CD14-positive monocyte (primary cell): ENCODE results near the gene CBLB. TPM values are rescaled to one million over a fixed set of nuclear protein-coding genes. Genes with fewer than 3 reads are reported as not detected.

Experiments used
- DNase-seq, 3 donors: peaks; one replicate each; pipeline ENCODE4 v3.0.0-alpha.2; 2011 to 2022
- H2AFZ ChIP-seq: 2 replicates; pipeline ENCODE4 v1.6.0; 2012; ENCODE audit warnings: mild to moderate bottlenecking, low read depth, low read length, inconsistent platforms; ENCODE audit not compliant: insufficient read depth, poor library complexity, severe bottlenecking
- H3K27ac ChIP-seq, 2 donors: 1 replicate in 1 of 2; 2 replicates in 1 of 2; pipeline ENCODE4 v1.5.1; 2012 to 2013; ENCODE audit warnings: low read length in 2 of 2, control low read depth in 1 of 2, inconsistent platforms in 1 of 2, low read depth in 1 of 2, mild to moderate bottlenecking in 1 of 2
- H3K27me3 ChIP-seq, 2 donors: one replicate each; pipeline versions ENCODE4 v1.6.0 to v1.6.1; 2011 to 2013; ENCODE audit warnings: low read length in 2 of 2; ENCODE audit not compliant: control insufficient read depth in 2 of 2, insufficient read depth in 2 of 2
- H3K36me3 ChIP-seq, 2 donors: replicated peaks in 1 of 2; 1 replicate in 1 of 2; 2 replicates in 1 of 2; pipeline versions ENCODE4 v1.5.1 to v1.6.1; 2012 to 2013; ENCODE audit warnings: low read length in 2 of 2, control low read depth in 1 of 2, inconsistent platforms in 1 of 2, mild to moderate bottlenecking in 1 of 2; ENCODE audit not compliant: insufficient read depth in 2 of 2, control insufficient read depth in 1 of 2
- H3K4me1 ChIP-seq, 2 donors: 1 replicate in 1 of 2; 2 replicates in 1 of 2; pipeline versions ENCODE4 v1.5.1 to v1.6.1; 2012 to 2013; ENCODE audit warnings: low read length in 2 of 2, control low read depth in 1 of 2, inconsistent platforms in 1 of 2, mild to moderate bottlenecking in 1 of 2, moderate library complexity in 1 of 2; ENCODE audit not compliant: insufficient read depth in 2 of 2, control insufficient read depth in 1 of 2
- H3K4me2 ChIP-seq: replicated peaks from 2 replicates; pipeline ENCODE3; 2012; ENCODE audit warnings: low read length, moderate library complexity, mild to moderate bottlenecking; ENCODE audit not compliant: poor library complexity, severe bottlenecking; ENCODE audit errors: extremely low read depth
- H3K4me3 ChIP-seq, 3 experiments: fragments of 200-600 bp in 1 of 3; sonication (generic) in 1 of 3; replicated peaks in 1 of 3; 1 replicate in 2 of 3; 2 replicates in 1 of 3; pipeline ENCODE4 v1.5.1; 2011 to 2013; ENCODE audit warnings: low read length in 3 of 3, mild to moderate bottlenecking in 3 of 3, control low read depth in 2 of 3, low read depth in 2 of 3, inconsistent platforms in 1 of 3, moderate library complexity in 1 of 3
- H3K79me2 ChIP-seq: 2 replicates; pipeline ENCODE4 v1.6.0; 2012; ENCODE audit warnings: mild to moderate bottlenecking, control low read depth, inconsistent platforms, low read length, moderate library complexity; ENCODE audit not compliant: insufficient read depth
- H3K9ac ChIP-seq: 2 replicates; pipeline ENCODE4 v1.6.0; 2017; ENCODE audit warnings: low read length, mild to moderate bottlenecking; ENCODE audit not compliant: insufficient read depth, poor library complexity, severe bottlenecking
- H3K9me3 ChIP-seq, 2 donors: replicated peaks in 1 of 2; 1 replicate in 1 of 2; 2 replicates in 1 of 2; pipeline versions ENCODE4 v1.5.1 to v1.6.1; 2012 to 2013; ENCODE audit warnings: low read length in 2 of 2, control low read depth in 1 of 2; ENCODE audit not compliant: control insufficient read depth in 1 of 2, insufficient read depth in 1 of 2
- H4K20me1 ChIP-seq: 2 replicates; pipeline ENCODE4 v1.6.0; 2012; ENCODE audit warnings: mild to moderate bottlenecking, low read length, control low read depth, moderate library complexity; ENCODE audit not compliant: insufficient read depth
- H3K27ac Mint-ChIP-seq, 7 donors: one replicate each; pipeline ENCODE4 v1.8.0; 2020; ENCODE audit warnings: mild to moderate bottlenecking in 7 of 7, mixed read lengths in 7 of 7, moderate library complexity in 6 of 7, inconsistent platforms in 2 of 7
- H3K27me3 Mint-ChIP-seq, 3 donors: one replicate each; pipeline ENCODE4 v1.8.0; 2021 to 2022; ENCODE audit warnings: low read depth in 3 of 3, mild to moderate bottlenecking in 3 of 3, mixed read lengths in 3 of 3, moderate library complexity in 3 of 3, inconsistent platforms in 1 of 3
- H3K36me3 Mint-ChIP-seq, 2 donors: one replicate each; pipeline ENCODE4 v1.8.0; 2020; ENCODE audit warnings: mixed read lengths in 2 of 2, inconsistent platforms in 1 of 2, mild to moderate bottlenecking in 1 of 2
- H3K4me1 Mint-ChIP-seq: one replicate; pipeline ENCODE4 v1.8.0; 2020; ENCODE audit warnings: mild to moderate bottlenecking, mixed read lengths
- H3K4me3 Mint-ChIP-seq, 2 donors: one replicate each; pipeline ENCODE4 v1.8.0; 2020; ENCODE audit warnings: mild to moderate bottlenecking in 2 of 2, mixed read lengths in 2 of 2, moderate library complexity in 1 of 2
- H3K9me3 Mint-ChIP-seq, 7 donors: one replicate each; pipeline ENCODE4 v1.8.0; 2020 to 2022; ENCODE audit warnings: mixed read lengths in 7 of 7, mild to moderate bottlenecking in 6 of 7, moderate library complexity in 6 of 7, inconsistent platforms in 2 of 7
- WGBS: methylation state at CpG from one replicate; pipeline ENCODE4 v1.1.5; 2013; ENCODE audit warnings: missing lambda C conversion rate; ENCODE audit not compliant: insufficient coverage; 5-methylcytosine and 5-hydroxymethylcytosine counted together
- intact Hi-C, 2 donors: fragments of 100-400 bp; cut with micrococcal nuclease; formaldehyde crosslinking; loops; one replicate each; pipeline versions ENCODE4 v1.15.0 to v1.15.1; 2023
- polyA plus RNA-seq, 3 donors: library from polyadenylated mRNA; depleted of rRNA in 1 of 3; unstranded in 2 of 3; stranded (reverse) in 1 of 3; fragments of 300-500 nt in 2 of 3; fragments of >200 nt in 1 of 3; fragmentation: Illumina TruSeq in 2 of 3; gene quantifications; 1 replicate in 2 of 3; 2 replicates in 1 of 3; pipeline ENCODE4 v1.2.3, GENCODE V29; 2012 to 2021
- TF ChIP-seq, protein P1 (sequence below): fragments of 200-600 bp; IDR thresholded peaks from one replicate; pipeline ENCODE4 v1.8.0; 2022; ENCODE audit warnings: antibody characterized with exemption, mild to moderate bottlenecking

Gene CBLB
- polyA plus RNA-seq, 3 donors, result 1.6 to 8.1 (median 3.6) TPM

DNA sequence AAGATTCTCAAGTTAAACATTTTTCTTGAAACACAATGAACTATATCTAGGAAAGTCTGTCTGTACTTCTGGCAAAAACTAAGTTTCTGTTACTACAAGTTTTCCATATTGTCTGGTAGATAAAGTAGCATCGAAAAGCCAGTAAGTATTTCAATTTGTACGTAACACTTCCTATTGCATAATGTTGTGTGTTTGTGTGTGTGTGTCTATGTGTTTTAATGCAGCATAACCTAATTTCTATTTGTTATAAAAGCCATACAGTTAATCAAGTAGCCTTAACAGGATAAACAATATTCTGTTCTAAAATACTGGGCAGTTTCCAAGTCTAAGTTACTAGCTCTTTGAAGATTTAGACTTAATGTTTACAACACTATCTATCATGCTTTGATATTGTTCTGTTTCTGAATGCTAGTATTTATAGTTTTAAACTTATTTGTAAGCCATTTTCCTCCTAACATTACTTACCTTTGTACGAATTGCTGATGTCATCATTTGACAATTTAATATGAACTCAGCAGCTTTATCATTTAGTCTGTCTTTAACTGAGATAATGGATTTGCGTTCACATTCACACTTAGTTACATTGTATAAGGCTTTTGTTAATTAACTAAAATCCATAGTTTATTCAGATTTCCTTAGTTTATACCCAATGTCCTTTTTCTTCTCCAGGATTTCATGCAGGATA, 163.9 kb downstream of the CBLB start:
- Histone ChIP-seq H3K9me3 (no peaks in the 10 kb centered on the region), H3K36me3 (peaks cover 5 to 21% of the 10 kb centered on the region in 2 donors), H3K27me3 (no peaks in the 10 kb centered on the region), H3K27ac (no peak overlapping the region), H3K79me2 (no peaks in the 10 kb centered on the region), H3K4me1 (no peaks in the 10 kb centered on the region), H4K20me1 (no peaks in the 10 kb centered on the region), H3K4me3 (no peak overlapping the region), H3K4me2 (no peak overlapping the region), H3K9ac (no peak overlapping the region), H2AFZ (no peak overlapping the region)
- no CpG with 5 or more reads among the region's 4 CpGs for WGBS
- Mint-ChIP-seq H3K27ac (no peak overlapping the region), H3K4me3 (no peak overlapping the region), H3K4me1 (no peaks in the 10 kb centered on the region), H3K36me3 (peaks cover 25 to 30% of the 10 kb centered on the region in 2 donors), H3K27me3 (no peaks in the 10 kb centered on the region), H3K9me3 (peaks cover 0 to under 1% (median 0%) of the 10 kb centered on the region in 7 donors)
- intact Hi-C loops, result no loop called here
- TF ChIP-seq, protein P1, sequence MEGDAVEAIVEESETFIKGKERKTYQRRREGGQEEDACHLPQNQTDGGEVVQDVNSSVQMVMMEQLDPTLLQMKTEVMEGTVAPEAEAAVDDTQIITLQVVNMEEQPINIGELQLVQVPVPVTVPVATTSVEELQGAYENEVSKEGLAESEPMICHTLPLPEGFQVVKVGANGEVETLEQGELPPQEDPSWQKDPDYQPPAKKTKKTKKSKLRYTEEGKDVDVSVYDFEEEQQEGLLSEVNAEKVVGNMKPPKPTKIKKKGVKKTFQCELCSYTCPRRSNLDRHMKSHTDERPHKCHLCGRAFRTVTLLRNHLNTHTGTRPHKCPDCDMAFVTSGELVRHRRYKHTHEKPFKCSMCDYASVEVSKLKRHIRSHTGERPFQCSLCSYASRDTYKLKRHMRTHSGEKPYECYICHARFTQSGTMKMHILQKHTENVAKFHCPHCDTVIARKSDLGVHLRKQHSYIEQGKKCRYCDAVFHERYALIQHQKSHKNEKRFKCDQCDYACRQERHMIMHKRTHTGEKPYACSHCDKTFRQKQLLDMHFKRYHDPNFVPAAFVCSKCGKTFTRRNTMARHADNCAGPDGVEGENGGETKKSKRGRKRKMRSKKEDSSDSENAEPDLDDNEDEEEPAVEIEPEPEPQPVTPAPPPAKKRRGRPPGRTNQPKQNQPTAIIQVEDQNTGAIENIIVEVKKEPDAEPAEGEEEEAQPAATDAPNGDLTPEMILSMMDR, result no peak
- DNase-seq, result no peak

DNA sequence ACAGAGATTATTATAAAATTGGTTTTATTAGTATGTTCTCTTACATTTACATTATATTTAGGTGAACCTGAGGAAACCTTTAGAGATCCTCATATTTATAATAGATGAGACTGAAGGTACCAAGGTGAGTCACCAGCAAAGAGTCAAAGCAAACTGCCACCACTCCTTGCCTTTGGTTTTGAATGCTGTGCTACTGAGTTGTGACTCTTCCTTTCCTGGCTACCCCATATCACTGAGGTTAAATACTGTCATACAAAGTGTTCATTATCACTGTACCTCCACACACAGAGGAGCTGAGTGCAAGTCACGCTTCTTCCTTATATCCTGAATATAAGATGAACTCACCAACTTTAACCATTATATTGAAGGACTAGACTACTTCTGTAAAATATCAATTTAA, 168.2 kb downstream of the CBLB start:
- Histone ChIP-seq H3K79me2 (no peaks in the 10 kb centered on the region), H3K27me3 (no peaks in the 10 kb centered on the region), H4K20me1 (no peaks in the 10 kb centered on the region), H3K9ac (no peak overlapping the region), H3K4me2 (no peak overlapping the region), H3K4me1 (no peaks in the 10 kb centered on the region), H3K36me3 (peaks cover 5 to 21% of the 10 kb centered on the region in 2 donors), H3K27ac (no peak overlapping the region), H2AFZ (no peak overlapping the region), H3K4me3 (no peak overlapping the region), H3K9me3 (no peaks in the 10 kb centered on the region)
- no peak for DNase-seq
- Mint-ChIP-seq H3K36me3 (peaks cover 24 to 33% of the 10 kb centered on the region in 2 donors), H3K27ac (no peak overlapping the region), H3K4me3 (no peak overlapping the region), H3K9me3 (no peaks in the 10 kb centered on the region), H3K4me1 (no peaks in the 10 kb centered on the region), H3K27me3 (peaks cover 0 to 2% (median 0%) of the 10 kb centered on the region in 3 donors)
- intact Hi-C loops, result no loop called here
- WGBS, result no CpG with 5 or more reads among the region's 1 CpG
- TF ChIP-seq, protein P1, result no peak
